HuH-7.5 (cell line): Measurements from ENCODE around the gene MST1R.
"Not testable (repeated sequence)": the region's sequence is repeated elsewhere in the genome, so short reads cannot be mapped to it uniquely, and the experiment has no call there.

Experiments used
- DNase-seq: peaks from one replicate; pipeline ENCODE4 v3.0.0; 2011; ENCODE audit warnings: low spot score

Gene MST1R

GRCh38 chr3:49911611-49912010 lies 7.9 kb upstream of the MST1R start:
- no peak for DNase-seq

- DNase-seq = no peak
These were observed 7.4 kb upstream of the MST1R start for GRCh38 chr3:49911124-49911420.

- DNase-seq = no peak
These were observed 6.9 kb upstream of the MST1R start for GRCh38 chr3:49910409-49911123.

- DNase-seq = no peak
These were observed 4.9 kb upstream of the MST1R start for GRCh38 chr3:49908373-49909199.

- DNase-seq = peak; percentile 78
These were observed 2.5 kb upstream of the MST1R start for GRCh38 chr3:49906073-49906743.

- DNase-seq = not testable (repeated sequence)
These were observed 775 bp upstream of the MST1R start for GRCh38 chr3:49904448-49904847.

GRCh38 chr3:49902511-49903345 lies 945 bp downstream of the MST1R start:
- no peak for DNase-seq

- DNase-seq = no peak
These were observed 2.0 kb downstream of the MST1R start for GRCh38 chr3:49901366-49902339.

GRCh38 chr3:49900491-49901153 lies 3.1 kb downstream of the MST1R start:
- no peak for DNase-seq

GRCh38 chr3:49899815-49900214 lies 3.9 kb downstream of the MST1R start:
- DNase-seq = no peak

GRCh38 chr3:49898991-49899390 lies 4.7 kb downstream of the MST1R start:
- DNase-seq = no peak

GRCh38 chr3:49896345-49896744 lies 7.3 kb downstream of the MST1R start:
- DNase-seq = no peak

- DNase-seq = no peak
These were observed 7.9 kb downstream of the MST1R start for GRCh38 chr3:49895791-49896190.

GRCh38 chr3:49889296-49889695 lies 14.4 kb downstream of the MST1R start:
- DNase-seq = no peak

GRCh38 chr3:49886922-49887265 lies 16.8 kb downstream of the MST1R start:
- no peak for DNase-seq

GRCh38 chr3:49883998-49884397 lies 19.7 kb downstream of the MST1R start:
- no peak for DNase-seq

GRCh38 chr3:49882166-49882565 lies 21.5 kb downstream of the MST1R start:
- peak; percentile 58 for DNase-seq

- DNase-seq = no peak
These were observed 22.9 kb downstream of the MST1R start for GRCh38 chr3:49880581-49881315.

GRCh38 chr3:49879721-49880120 lies 24.0 kb downstream of the MST1R start:
- no peak for DNase-seq

- DNase-seq = no peak
These were observed 25.0 kb downstream of the MST1R start for GRCh38 chr3:49878686-49879085.
